GM21390 (cell line): Measurements from ENCODE around the gene NOTCH3.
A peak's percentile ranks its signal among the peaks of the same experiment; 100 is the strongest.

ENCODE experiments used
- ATAC-seq: cut with Tn5 transposase; IDR thresholded peaks from one replicate; pipeline ENCODE4 v1.9.1; 2021; ENCODE audit not compliant: unreplicated experiment

NOTCH3 gene

DNA sequence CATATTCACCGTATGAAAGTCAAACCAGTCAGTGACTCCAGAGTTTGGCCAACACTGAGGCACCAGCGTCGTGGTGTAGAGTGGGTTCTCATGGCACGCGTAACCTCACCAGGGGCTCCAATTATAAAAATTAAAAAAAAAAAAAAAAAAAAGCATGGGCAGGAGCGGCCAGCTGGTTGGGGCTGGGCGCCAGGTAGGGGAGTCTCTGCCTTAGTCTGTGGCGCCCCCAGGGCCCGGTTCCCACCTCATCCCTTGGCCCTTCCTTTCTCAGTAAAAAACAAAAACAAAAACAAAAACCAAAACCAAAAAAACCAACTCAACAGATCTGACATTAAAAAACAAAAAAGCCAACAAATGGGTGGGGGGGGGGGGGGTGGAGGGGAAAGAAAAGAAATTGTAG, 36.1 kb upstream of the NOTCH3 start:
- ATAC-seq: no peak

DNA sequence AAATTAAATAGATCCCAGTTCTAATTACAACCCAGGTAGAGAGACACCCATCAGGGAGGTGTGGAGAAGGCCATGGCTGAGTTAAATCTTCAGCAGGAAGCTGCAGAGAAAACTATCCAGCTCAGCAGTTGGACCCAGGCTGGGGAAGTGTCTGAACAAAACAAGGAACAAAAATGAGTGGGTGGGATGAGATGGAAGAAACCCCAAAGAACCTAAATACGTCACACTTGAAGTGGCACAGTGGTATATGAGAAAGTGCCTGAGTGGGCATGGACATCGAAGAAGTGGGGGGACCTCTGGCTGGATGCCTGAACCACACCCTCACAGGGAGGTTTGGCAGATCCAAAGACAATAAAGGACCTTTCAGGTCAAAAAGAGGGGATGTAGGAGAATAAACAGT, 35.0 kb upstream of the NOTCH3 start:
- ATAC-seq: no peak

DNA sequence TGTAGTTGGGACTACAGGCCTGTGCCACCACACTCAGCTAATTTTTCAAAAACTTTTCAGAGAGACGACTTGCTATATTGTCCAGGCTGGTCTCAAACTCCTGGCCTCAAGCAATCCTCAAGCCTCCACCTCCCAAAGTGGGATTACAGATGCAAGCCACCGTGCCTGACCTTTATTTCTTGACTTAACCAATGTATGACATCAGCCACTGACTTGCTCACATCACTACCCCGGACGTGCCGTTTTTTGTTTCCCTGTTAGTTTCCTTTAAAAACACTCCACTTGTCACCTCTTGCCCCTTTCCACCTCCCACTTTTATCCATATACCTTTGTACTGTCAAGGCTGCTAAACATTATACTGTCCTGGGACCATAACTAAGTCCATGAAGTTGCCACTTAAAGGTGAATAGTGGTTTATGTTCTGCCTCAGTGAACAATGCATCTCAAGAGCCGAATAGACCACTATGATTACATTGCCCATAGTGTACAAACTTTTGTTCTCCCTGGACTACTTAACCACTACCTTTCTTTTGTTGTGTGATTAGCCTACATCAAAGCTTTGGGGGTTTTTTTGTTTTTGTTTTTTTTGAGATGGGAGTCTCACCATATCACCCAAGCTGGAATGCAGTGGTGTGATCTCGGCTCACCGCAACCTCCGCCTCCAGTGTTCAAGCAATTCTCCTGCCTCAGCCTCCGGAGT, 33.8 kb upstream of the NOTCH3 start:
- no peak for ATAC-seq

DNA sequence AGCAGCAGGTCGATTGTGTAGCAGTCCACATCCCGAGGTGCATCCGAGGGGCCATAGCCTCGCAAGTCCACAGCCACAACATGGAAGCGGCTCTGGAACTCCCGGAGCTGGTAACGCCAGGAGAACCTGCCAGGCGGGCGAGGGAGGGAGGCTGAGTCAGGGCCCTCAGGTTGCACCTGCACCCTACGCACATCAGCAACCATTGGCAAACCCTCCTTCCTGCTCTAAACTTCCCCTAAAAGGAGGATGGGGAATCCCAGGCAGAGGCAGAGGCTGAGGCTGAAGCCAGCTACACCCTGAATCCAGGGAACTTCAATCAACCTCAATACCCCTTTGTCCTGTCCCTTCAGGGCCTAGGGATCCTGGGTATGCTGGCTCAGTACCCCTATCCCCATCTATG, 30.5 kb upstream of the NOTCH3 start:
- no peak for ATAC-seq

DNA sequence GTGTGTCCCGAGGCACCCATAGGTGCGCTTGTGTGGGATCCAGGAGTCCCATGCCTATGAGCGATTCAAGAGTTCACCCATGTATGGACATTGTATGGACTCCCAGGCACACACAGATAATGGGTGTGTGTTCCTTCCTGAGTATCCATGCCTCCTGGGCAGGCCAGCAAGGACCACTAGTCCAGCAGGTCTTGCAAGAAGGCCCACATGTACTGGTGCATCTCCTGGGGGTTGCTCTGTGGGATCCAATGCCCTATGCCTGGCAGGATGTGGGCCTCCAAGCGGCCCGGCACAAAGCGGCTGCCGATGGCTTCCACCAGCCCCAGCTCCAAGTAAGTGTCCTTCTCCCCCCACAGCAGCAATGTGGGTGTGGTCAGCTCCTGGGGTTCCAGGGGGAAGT, 26.5 kb upstream of the NOTCH3 start:
- no peak for ATAC-seq

DNA sequence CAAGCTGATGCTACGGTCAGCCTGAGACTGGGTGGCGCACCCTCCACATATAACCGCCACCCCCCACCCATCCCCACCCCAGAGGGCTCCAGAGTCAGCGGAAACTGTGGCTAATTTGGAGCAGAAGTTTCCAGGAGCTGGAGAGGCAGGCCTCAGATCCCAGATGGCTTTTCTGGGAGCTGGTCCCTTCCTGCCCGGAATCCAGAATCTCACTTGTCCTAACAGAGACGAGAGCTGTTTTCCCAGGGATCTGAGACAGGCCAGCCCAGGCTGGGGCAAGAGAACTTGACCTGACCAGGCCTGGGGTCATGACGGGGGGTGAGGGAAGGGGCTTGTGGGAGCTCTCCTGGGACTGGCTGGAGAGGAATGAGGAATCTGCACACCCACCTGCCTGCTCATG, 25.0 kb upstream of the NOTCH3 start:
- ATAC-seq: no peak

DNA sequence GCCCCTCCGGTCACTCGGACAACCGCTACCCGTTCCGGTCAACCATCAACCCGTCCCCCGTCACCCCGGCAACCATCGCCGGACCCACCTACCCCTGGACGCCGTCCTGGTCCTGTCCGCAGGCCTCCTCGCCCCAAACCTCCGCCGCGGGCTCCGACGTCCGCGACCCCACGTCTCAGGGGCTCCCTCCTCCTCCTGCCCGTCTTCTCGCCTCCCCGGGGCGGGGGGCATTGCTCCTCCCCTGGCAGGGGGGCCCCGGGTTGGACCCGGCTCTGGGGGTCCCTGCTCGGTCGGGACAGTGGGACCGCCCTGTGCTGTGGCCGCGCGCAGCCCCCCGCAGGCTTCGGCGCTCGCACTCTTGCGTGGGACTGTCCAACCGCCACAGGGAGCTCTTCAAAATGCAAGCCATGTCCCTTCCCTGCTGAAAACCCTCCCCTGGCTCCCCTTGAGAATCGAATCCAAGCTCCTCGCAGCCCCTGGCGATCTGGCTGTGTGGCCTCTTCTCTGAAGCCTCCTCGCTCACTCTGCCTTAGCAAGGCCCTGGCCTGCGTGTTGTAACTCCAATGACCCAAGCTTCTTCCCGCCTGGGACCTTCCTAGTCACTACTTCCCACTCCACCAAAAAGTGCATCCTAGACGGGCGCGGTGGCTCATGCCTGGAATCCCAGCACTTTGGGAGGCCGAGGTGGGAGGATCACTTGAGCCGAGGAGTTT, 23.0 kb upstream of the NOTCH3 start:
- no peak for ATAC-seq

DNA sequence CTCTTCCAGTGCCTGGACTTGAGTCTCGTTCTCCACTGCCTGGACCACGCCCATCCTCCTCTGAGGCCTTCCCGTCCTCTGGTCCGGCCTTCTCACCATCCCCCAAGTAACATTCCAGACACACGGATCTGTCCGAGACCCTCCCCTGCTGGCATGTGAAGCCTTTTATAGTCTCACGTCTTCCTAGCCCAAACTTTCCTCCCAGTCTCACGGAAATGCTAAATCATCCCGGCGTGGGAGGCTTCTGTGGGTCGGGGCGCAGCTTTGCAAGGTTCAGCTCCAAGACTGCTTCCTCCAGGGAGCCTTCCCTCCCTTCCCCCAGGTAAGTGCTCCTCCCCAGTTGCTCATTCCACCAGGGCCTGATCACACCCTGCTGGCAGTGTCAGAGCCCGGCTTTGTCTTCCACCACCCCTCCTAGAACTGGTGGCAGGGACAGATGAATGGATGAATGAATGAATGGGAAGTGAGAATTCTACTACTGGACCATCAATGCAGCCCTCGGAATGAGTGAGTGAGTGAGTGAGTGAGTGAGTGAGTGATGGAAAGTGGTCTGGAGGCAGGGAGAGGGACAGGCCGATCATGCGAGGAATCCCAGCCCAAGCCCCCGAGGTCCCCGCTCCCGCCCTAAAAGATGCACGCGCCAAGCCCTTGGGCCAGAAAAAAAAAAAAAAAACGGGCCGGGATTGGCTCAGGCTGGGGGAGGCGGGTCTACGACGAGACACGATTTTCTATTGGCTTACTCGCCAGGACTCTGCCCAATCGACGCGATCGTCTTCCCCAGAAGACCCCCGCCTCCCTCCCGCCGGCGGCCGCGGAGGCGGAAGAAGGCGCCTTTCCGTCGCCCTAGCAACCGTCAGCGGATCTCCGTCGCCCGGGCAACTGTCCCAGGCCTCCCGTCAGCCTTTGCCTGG, 22.2 kb upstream of the NOTCH3 start:
- ATAC-seq: peak; percentile 67

DNA sequence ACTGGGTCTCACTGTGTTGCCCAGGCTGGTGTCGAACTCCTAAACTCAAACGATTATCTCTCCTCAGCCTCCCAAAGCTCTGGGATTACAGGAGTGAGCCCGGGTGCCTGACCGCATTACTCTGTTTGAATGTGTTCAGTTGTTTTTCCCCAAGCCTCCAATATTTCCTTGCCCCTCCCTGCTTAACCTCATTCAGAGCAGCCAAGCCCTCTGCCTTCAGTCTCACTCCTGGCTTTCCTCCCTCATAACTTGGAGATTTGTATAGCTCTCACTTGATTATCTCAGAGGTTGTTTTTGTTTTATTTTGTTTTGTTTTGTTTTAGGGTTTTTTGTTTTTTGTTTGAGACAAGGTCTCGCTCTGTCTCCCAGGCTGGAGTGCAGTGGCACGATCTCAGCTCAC, 20.0 kb upstream of the NOTCH3 start:
- ATAC-seq: no peak

DNA sequence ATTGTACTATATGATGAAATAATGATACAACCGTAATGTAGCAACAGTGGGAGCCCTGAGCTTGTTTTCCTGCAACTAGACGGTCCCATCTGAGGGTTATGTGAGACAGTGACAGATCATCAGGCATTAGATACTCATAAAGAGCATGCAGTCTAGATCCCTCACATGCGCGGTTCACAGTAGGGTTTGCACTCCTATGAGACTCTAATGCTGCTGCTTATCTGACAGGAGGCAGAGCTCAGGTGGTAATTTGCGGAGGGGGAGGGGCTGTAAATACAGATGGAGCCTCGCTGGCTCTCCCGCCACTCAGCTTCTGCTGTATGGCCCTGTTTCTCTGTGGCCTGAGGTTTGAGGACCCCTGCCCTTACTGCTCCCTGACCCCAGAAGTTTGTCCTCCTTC, 17.7 kb upstream of the NOTCH3 start:
- ATAC-seq: no peak

DNA sequence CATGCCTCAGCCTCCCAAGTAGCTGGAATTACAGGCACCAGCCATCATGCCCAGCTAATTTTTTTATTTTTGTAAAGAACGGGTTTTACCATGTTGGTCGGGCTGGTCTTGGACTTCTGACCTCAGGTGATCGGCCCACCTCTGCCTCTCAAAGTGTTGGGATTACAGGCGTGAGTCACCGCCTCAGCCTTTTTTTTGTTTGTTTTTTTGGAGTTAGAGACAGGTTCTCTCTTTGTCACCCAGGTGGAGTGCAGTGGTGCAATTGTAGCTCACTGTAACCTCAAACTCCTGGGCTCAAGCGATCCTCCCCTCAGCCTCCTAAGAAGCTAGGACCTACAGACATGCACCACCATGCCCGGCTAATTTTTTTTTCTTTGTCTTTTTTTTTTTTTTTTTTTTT, 15.6 kb upstream of the NOTCH3 start:
- ATAC-seq: no peak

DNA sequence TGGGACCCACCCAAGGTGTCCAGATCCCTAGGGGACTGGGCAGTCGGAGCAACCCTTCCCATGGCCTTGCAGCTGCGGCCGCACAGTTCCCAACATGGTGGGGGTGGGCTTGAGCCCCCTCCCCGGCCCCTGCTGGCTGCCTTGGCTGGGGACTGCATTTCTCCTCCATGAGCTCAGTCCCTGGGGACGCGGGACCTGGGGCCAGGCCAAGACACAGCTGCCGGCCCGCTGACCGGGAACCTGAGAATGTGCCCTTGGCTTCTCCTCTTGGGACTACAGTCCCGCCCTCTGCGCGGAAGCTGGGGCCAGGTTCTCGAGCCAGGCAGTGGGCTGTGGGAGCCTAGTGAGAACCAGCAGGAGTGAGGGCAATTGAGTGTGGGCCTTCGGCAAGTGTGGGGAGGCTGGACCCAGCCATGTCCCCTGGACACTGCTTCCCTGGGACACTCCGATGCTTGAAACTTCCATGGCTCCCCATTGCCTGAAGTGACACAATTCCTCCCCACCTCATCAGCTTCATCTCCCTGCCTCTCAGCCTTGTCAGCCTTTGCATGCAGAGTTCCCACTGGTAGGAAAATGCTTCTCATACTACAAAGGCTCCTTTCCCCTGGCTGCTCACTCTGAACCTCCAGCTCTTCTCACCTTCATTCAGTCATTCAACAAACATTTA, 13.1 kb upstream of the NOTCH3 start:
- no peak for ATAC-seq

DNA sequence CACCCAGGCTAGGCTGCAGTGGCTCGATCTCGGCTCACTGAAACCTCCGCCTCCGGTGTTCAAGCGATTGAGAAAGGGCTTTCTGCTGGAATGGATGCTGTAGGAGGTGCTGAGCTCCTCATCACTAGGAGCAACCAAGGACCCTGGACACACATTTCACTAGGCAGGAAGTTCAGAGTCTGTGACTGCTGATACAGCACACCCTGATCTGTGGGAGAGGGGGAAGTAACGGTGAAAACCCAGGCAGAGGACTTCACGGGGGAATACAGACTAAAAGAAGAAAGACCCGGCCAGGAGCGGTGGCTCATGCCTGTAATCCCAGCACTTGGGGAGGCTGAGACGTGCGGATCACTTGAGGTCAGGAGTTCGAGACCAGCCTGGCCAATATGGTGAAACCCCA, 11.9 kb upstream of the NOTCH3 start:
- ATAC-seq: no peak

DNA sequence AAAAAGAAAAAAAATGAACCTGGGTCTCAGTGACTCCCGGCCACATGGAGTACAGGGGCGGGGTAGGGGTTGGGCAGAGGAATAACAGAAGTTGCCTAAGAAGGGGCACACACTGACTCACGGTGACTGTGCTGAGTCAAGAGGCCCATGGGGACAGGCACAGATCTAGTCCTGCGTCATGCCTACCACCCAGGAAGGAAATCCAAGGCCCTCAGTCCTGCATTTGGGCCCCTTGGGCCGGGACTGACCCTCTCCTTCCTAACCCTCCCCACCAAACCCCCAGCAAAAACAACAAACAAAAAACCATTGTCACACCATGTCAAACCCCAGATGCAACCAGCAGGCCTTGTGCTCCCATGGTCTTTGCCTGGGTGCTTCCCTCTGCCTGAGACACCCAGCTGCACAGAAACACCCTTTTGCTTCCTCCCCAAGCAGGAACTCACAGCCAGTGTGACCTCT, 9.6 kb upstream of the NOTCH3 start:
- ATAC-seq: no peak

DNA sequence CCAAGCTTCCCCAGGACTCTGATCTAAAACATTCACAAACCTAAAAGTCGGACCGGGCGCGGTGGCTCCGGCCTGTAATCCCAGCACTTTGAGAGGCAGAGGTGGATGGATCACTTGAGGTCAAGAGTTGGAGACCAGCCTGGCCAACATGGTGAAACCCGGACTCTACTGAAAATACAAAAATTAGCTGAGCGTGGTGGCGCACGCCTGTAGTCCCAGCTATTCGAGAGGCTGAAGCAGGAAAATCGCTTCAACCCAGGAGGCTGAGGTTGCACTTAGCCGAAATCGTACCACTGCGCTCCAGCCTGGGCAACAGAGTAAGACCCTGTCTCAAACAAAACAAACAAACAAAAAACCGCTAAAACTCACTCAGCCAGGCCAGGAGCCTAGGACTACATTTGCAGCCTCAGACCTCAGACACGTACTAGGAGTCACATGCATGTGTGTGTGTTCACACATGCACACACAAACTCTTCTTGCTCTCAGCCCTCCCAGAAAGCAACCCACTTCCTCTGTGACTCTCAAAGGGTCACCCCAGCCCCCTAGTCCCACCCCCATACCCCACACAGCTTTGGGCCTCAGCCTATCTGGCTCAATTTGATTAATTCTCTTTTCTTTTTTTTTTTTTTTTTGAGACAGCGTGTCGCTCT, 704 bp upstream of the NOTCH3 start:
- no peak for ATAC-seq

DNA sequence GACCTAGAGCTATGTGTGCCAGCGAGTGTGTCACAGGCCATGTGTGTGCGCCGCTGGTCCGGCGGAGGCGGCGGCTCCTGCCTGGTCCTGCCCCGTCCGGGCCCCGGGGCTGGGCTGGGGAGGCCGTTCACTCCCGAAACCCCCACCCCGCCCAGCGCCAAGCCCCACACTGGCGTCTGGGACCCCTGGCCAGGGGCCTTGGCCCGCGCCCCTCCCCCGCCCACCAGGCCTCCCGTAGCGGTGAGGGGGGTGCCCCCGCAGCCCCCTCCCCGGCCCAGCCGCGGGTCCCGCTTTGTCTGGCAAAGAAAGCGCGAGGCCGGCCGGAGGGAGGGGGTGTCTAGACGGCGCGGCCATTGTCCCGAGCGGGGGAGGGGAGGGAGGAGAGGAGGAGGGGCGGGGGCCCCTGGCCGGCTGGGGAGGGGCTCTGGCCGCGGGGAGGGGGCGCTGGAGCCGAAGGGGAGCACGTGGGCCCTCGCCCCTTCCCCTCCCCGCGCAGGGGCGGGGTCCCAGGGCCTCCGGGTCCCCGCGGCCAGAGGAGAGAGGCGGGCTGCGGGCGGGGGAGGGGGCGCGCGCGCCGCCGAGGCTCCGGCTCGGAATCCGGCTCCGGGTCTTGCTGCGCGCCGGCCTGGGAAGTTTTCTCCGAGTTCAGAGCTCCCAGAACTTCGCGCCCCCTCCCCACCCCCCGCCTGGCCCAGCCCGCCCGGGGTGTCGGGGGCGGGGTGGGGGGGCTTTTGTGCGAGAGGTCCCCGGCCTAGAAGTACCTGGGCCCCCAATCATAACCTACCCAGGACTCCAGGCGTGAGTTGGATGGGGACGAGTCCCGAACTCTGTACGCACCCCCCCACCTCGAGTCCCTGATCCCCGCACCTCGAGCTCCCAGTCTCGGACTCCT, 888 bp downstream of the NOTCH3 start:
- ATAC-seq: no peak

DNA sequence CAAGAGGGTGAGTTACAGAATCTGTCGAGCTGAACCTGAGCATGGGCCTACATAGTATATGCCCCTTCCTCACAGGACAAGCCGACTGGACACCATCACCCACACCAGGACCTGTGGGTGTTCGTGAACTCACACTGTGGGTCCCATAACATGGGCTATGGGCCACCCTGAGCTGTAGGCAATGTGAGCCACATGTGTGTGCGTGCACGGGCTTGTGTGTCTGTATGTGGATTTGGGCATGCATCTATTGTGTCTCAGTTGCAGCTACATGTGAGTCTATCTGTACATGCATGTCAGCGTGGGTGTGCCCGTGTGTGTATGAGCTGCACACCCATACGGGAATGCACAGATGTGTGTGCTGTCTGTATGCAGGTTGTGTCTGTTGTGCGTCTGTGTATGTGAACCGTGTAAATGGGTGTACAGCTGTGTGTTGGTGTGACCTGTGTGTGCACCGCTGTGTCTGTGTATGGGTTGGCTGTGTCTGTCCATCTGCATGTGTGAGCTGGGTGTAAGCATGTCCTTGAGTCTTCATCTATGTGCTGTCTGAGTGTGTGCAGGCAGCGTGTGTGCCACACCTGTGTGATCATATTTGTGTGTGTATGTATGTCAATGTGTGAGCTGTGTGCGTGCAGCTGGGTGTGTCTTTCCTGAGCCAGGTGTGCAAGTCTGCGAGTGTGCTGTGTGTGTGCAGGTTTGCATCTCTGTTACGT, 1.7 kb downstream of the NOTCH3 start:
- no peak for ATAC-seq

DNA sequence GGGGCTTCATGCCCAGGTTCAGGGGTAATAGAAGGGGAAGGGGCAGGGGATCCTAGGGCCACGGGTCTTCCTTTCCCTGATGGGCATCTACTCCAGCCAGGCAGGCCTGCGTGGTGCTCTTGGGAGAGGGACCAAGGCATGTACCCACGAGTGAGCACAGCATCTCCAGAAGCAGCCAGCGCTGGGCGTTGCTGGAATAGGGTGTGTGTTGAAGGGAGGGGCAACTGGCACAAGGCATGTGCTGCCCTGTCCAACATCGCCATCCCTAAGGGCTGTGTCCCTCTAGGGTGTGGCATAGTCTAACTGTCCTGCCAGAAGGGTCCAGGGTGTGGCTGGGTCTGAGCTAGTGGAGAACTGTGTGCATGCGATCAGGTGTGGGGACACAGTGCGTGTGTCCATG, 2.9 kb downstream of the NOTCH3 start:
- ATAC-seq: no peak

DNA sequence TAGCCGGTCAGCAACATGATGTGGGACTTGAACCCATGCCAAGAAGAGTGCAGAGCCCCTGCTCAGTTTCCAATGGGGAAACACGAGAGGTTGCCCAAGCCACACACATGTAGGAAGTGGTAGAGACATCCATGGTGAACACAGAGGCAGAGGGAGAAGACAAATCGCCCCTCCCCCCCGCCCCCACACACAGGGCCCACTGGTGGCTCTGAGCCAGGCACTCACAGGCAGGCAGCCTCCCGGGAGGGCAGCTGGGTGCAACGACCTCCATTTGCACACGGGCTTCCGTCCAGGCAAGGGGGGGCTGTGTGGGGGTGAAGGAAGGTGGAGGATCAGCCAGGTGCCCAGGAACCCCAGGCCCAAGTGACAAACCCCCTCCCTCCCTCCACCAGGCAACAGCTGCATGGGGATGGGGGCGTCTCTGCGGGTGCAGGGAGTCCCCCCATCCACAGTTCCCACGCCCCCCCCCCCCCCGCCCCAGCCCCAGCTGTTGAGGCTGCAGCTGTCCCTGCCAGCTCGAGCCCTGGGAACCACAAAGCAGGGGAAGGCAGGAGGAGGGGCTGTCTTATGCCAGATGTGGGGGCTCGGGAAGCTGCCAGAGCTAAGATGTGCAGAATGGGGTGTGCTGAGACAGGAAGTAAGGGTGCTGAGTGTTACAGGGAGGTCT, 3.4 kb downstream of the NOTCH3 start:
- ATAC-seq: no peak
